ENCODE results near the gene HSPB9.

DNA sequence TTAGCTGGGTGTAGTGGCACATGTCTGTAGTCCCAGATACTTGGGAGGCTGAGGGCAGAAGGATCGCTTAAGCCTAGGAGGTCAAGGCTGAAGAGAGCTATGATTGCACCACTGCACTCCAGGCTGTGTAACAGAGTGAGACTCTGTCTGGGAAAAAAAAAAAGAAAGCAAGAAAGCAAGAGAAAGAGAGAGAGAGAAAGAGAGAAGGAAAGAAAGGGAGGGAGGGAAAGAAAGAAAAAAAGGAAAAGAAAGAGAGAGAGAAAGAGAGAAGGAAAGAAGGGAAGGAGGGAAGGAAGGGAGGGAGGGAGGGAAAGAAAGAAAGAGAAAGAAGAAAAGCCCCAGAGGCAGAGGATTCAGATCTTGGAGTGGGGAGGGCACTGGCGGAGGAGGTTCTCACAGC, 16.6 kb upstream of the HSPB9 start:
- TF ChIP-seq, protein P1, sequence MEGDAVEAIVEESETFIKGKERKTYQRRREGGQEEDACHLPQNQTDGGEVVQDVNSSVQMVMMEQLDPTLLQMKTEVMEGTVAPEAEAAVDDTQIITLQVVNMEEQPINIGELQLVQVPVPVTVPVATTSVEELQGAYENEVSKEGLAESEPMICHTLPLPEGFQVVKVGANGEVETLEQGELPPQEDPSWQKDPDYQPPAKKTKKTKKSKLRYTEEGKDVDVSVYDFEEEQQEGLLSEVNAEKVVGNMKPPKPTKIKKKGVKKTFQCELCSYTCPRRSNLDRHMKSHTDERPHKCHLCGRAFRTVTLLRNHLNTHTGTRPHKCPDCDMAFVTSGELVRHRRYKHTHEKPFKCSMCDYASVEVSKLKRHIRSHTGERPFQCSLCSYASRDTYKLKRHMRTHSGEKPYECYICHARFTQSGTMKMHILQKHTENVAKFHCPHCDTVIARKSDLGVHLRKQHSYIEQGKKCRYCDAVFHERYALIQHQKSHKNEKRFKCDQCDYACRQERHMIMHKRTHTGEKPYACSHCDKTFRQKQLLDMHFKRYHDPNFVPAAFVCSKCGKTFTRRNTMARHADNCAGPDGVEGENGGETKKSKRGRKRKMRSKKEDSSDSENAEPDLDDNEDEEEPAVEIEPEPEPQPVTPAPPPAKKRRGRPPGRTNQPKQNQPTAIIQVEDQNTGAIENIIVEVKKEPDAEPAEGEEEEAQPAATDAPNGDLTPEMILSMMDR (IDR thresholded peaks at IDR 0.05), result no peak
- TF ChIP-seq POLR2A (IDR thresholded peaks at IDR 0.05), result no peak
- no peak for TF ChIP-seq EP300 (IDR thresholded peaks at IDR 0.05; ENCODE audit: low read depth)
- TF ChIP-seq POLR2AphosphoS5 (IDR thresholded peaks at IDR 0.05), result no peak

Data from transverse colon (tissue), 4 donors.